Measurements from ENCODE around the gene MCAM. TPM values are rescaled to one million over a fixed set of nuclear protein-coding genes. Genes with fewer than 3 reads are reported as not detected.
A peak's percentile ranks its signal among the peaks of the same experiment; 100 is the strongest.

MCAM gene
- total and polyA plus RNA-seq, 2 donors (not counting 3 experiments of a cell fraction or from before 2014, with no cell fraction given), result 1,027 to 2,543 TPM

DNA sequence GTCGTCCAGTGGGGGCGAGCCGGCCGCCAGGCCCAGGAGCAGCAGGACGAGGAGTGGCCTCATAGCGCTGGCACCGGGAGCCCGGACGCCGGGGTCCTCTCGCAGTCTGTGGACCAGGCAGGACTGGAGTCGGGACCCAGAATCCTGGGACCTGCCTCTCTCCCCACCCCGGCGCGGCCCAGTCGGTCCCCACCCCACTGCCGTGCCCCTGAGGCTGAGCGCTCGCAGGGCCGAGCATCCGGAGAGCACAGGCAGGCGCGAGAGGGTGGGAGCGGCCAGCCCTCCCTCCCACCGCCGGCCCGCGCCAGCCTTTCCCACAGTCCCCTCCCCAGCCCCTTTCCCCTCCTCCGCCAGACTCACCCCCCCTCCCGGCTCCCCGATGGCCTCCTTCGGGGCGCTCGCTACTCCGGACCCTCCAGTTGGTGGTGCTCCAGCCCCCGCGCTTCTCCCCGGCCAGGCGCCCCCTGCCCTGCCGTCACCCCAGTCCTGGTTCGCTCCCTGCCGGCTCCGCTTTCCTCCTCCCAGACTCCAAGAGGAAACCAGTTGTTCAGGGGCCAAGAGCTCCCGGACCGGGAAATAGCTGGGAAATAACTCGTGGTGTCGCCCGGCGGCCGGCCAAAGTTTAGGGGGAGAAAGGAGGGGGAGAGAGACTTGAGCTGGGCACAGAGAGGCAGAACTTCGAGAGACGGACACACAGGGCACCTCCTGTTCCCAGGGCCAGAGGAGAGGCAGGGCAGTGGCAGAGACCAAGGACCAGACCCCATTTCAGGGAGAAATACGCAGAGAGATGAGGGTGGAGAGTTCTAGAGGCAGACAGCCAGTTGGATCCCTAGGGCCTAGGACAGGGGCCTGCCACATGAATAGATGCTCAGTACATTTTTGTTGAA is 23.6 kb upstream of the MCAM start, which contains the start of gene C1QTNF5:
C1QTNF5 (minus strand) TSS at position 549 of the 887 bp plus-strand sequence; CDS start at position 63, 486 bp downstream.
- dilution Hi-C loops (cut with MboI; ENCODE audit: extremely low pct_ligation_motif_present, low sequenced_read_pairs) (no loop called here), intact Hi-C loops (cut with micrococcal nuclease) (loop anchor here (1.0 kb wide), 3 partner anchors 16 to 134 kb away; no protein-coding TSS in a partner anchor)
- Histone ChIP-seq H3K9me1 (replicated peaks; ENCODE audit: control insufficient read depth, extremely low read depth, insufficient read depth, low read length) (no peaks in the 10 kb centered on the region), H3K4me1 (ENCODE audit: control insufficient read depth, extremely low read depth, insufficient read depth, low read length) (peaks cover 31% of the 10 kb centered on the region), H3K36me3 (ENCODE audit: control insufficient read depth in 2 of 2, extremely low read depth in 1 of 2, insufficient read depth in 2 of 2, low read length in 2 of 2) (peaks cover 0 to 2% of the 10 kb centered on the region in 2 experiments), H4K20me1 (replicated peaks; ENCODE audit: control insufficient read depth, extremely low read depth, insufficient read depth, low read length) (no peaks in the 10 kb centered on the region), H2AFZ (ENCODE audit: low read depth, low read length) (peak within 1 kb of the TSS; percentile 14), H3K27me3 (ENCODE audit: control insufficient read depth in 2 of 2, insufficient read depth in 2 of 2, low read length in 2 of 2) (no peaks in the 10 kb centered on the region), H3K9ac (replicated peaks; ENCODE audit: extremely low read depth, insufficient read depth, low read length) (peak within 1 kb of the TSS; percentile 75), H3K79me2 (ENCODE audit: control insufficient read depth, insufficient read depth, low read length) (peaks cover 13% of the 10 kb centered on the region), H3K4me3 (replicated peaks in 1 of 3; ENCODE audit: insufficient read depth in 1 of 3, low read depth in 1 of 3, low read length in 3 of 3) (peak within 1 kb of the TSS; percentile 41 to 90 (median 65)), H3K9me3 (replicated peaks; ENCODE audit: control insufficient read depth, insufficient read depth, low read length) (no peaks in the 10 kb centered on the region), H3K4me2 (ENCODE audit: insufficient read depth, low read length) (peak within 1 kb of the TSS; percentile 64), H3K27ac (ENCODE audit: insufficient read depth, low read depth, low read length) (peak within 1 kb of the TSS; percentile 67)
- ChIA-PET CTCF (interaction anchor here (0.6 to 6.3 kb wide), 27 partner anchors 8 to 768 kb away, joined by 3 to 301 read pairs (median 6); partner anchors contain the start of genes ABCG4, CBL, CENATAC and DPAGT1), POLR2A (interaction anchor here (0.6 to 1.6 kb wide), 6 partner anchors 15 to 293 kb away, joined by 3 to 12 read pairs (median 6); no protein-coding TSS in a partner anchor)
- TF ChIP-seq JUN (IDR thresholded peaks at IDR 0.05; ENCODE audit: borderline replicate concordance, insufficient read depth, insufficient read length, low read depth) (no peak), POLR2AphosphoS5 (IDR thresholded peaks at IDR 0.05; ENCODE audit: insufficient read depth, low read depth, low read length) (peak; percentile 34)
- peak; percentile 98 for FAIRE-seq
- BruUV-seq (replicated peaks), result no TSS peak
- DNase-seq (ENCODE audit: low read depth, low spot score), result peak; percentile 95

GRCh38 chr11:119339589-119340334 is 22.8 kb upstream of the MCAM start:
- dilution Hi-C loops (cut with MboI; ENCODE audit: extremely low pct_ligation_motif_present, low sequenced_read_pairs) (no loop called here), intact Hi-C loops (cut with micrococcal nuclease) (loop anchor here (1.0 to 2.0 kb wide), 6 partner anchors 17 to 275 kb away; a partner anchor contains a TSS)
- H4K20me1 ChIP-seq (replicated peaks; ENCODE audit: control insufficient read depth, extremely low read depth, insufficient read depth, low read length), result no peaks in the 10 kb centered on the region
- peaks cover 39% of the 10 kb centered on the region for H3K4me1 ChIP-seq (ENCODE audit: control insufficient read depth, extremely low read depth, insufficient read depth, low read length)
- peak; percentile 43 for FAIRE-seq
- H2AFZ ChIP-seq (ENCODE audit: low read depth, low read length), result no peak overlapping the region
- no peaks in the 10 kb centered on the region for H3K9me3 ChIP-seq (replicated peaks; ENCODE audit: control insufficient read depth, insufficient read depth, low read length)
- TF ChIP-seq CTCF (IDR thresholded peaks at IDR 0.05; ENCODE audit: extremely low read depth in 1 of 2, insufficient read depth in 1 of 2, low read depth in 1 of 2, low read length in 2 of 2) (peak; percentile 90 to 94), MAX (IDR thresholded peaks at IDR 0.05; ENCODE audit: insufficient read depth, insufficient read length) (peak; percentile 32), POLR2A (IDR thresholded peaks at IDR 0.05; ENCODE audit: low read depth, low read length) (no peak), MYC (IDR thresholded peaks at IDR 0.05; ENCODE audit: low read depth, low read length) (no peak), GATA2 (IDR thresholded peaks at IDR 0.05; ENCODE audit: insufficient read depth, insufficient read length, low read depth, low read length) (no peak), EZH2 (IDR thresholded peaks at IDR 0.05; ENCODE audit: borderline replicate concordance, low read depth, low read length, severe bottlenecking) (no peak), JUN (IDR thresholded peaks at IDR 0.05; ENCODE audit: borderline replicate concordance, insufficient read depth, insufficient read length, low read depth) (no peak), FOS (IDR thresholded peaks at IDR 0.05; ENCODE audit: borderline replicate concordance, insufficient read depth, low read length) (no peak), POLR2AphosphoS5 (IDR thresholded peaks at IDR 0.05; ENCODE audit: insufficient read depth, low read depth, low read length) (peak; percentile 60)
- H3K4me2 ChIP-seq (ENCODE audit: insufficient read depth, low read length), result peak overlapping the region; percentile 64
- no peaks in the 10 kb centered on the region for H3K9me1 ChIP-seq (replicated peaks; ENCODE audit: control insufficient read depth, extremely low read depth, insufficient read depth, low read length)
- peak overlapping the region; percentile 75 for H3K9ac ChIP-seq (replicated peaks; ENCODE audit: extremely low read depth, insufficient read depth, low read length)
- H3K27ac ChIP-seq (ENCODE audit: insufficient read depth, low read depth, low read length), result peak overlapping the region; percentile 67
- H3K36me3 ChIP-seq (ENCODE audit: control insufficient read depth in 2 of 2, extremely low read depth in 1 of 2, insufficient read depth in 2 of 2, low read length in 2 of 2), result peaks cover 0 to 2% of the 10 kb centered on the region in 2 experiments
- peaks cover 21% of the 10 kb centered on the region for H3K79me2 ChIP-seq (ENCODE audit: control insufficient read depth, insufficient read depth, low read length)
- CTCF ChIA-PET, result interaction anchor here (0.6 to 6.3 kb wide), 28 partner anchors 8 to 721 kb away, joined by 3 to 301 read pairs (median 7); partner anchors contain the start of genes ABCG4, CBL, CENATAC and DPAGT1
- DNase-seq (ENCODE audit: low read depth, low spot score), result peak; percentile 71
- H3K27me3 ChIP-seq (ENCODE audit: control insufficient read depth in 2 of 2, insufficient read depth in 2 of 2, low read length in 2 of 2), result no peaks in the 10 kb centered on the region
- no TSS peak for BruUV-seq (replicated peaks)
- peak overlapping the region; percentile 41 to 90 (median 65) for H3K4me3 ChIP-seq (replicated peaks in 1 of 3; ENCODE audit: insufficient read depth in 1 of 3, low read depth in 1 of 3, low read length in 3 of 3)
- POLR2A ChIA-PET, result interaction anchor here (1.6 kb wide), 1 partner anchor 21 kb away, joined by 10 read pairs; no protein-coding TSS in a partner anchor

All from endothelial cell of umbilical vein (primary cell).